ENCODE results near the gene BCL2L1.

BCL2L1 gene

GRCh38 chr20:31698243-31698802 lies 24.3 kb downstream of the BCL2L1 start:
- no peak for FAIRE-seq
- DNase-seq (ENCODE audit: insufficient read length, low spot score), result no peak
- TF ChIP-seq POU2F2 (IDR thresholded peaks at IDR 0.05; ENCODE audit: low read depth, low read length) (no peak), POLR2A (IDR thresholded peaks at IDR 0.05; ENCODE audit: low read depth, low read length) (no peak), SPI1 (IDR thresholded peaks at IDR 0.05; ENCODE audit: low read depth, low read length) (no peak), PAX5 (IDR thresholded peaks at IDR 0.05; ENCODE audit: insufficient read depth, low read length, severe bottlenecking) (no peak), TAF1 (IDR thresholded peaks at IDR 0.05; ENCODE audit: low read depth, low read length) (no peak), POLR2AphosphoS5 (IDR thresholded peaks at IDR 0.05; ENCODE audit: low read depth, low read length) (no peak)

- FAIRE-seq (no peak), DNase-seq (ENCODE audit: insufficient read length, low spot score) (no peak)
- TF ChIP-seq SPI1 (IDR thresholded peaks at IDR 0.05; ENCODE audit: low read depth, low read length), result no peak
Measured at GRCh38 chr20:31695849-31696804, 26.5 kb downstream of the BCL2L1 start.

- FAIRE-seq, result no peak
- no peak for DNase-seq (ENCODE audit: insufficient read length, low spot score)
- TF ChIP-seq POU2F2 (IDR thresholded peaks at IDR 0.05; ENCODE audit: low read depth, low read length) (no peak), PAX5 (IDR thresholded peaks at IDR 0.05; ENCODE audit: insufficient read depth, low read length, severe bottlenecking) (no peak), POLR2AphosphoS5 (IDR thresholded peaks at IDR 0.05; ENCODE audit: low read depth, low read length) (no peak), POLR2A (IDR thresholded peaks at IDR 0.05; ENCODE audit: low read depth, low read length) (no peak), SPI1 (IDR thresholded peaks at IDR 0.05; ENCODE audit: low read depth, low read length) (no peak), TAF1 (IDR thresholded peaks at IDR 0.05; ENCODE audit: low read depth, low read length) (no peak)
Measured at GRCh38 chr20:31694842-31695593, 27.6 kb downstream of the BCL2L1 start.

- DNase-seq (ENCODE audit: insufficient read length, low spot score) (no peak), FAIRE-seq (no peak)
- TF ChIP-seq POLR2AphosphoS5 (IDR thresholded peaks at IDR 0.05; ENCODE audit: low read depth, low read length) (no peak), SPI1 (IDR thresholded peaks at IDR 0.05; ENCODE audit: low read depth, low read length) (no peak), POLR2A (IDR thresholded peaks at IDR 0.05; ENCODE audit: low read depth, low read length) (no peak), TAF1 (IDR thresholded peaks at IDR 0.05; ENCODE audit: low read depth, low read length) (no peak), POU2F2 (IDR thresholded peaks at IDR 0.05; ENCODE audit: low read depth, low read length) (no peak), PAX5 (IDR thresholded peaks at IDR 0.05; ENCODE audit: insufficient read depth, low read length, severe bottlenecking) (no peak)
Measured at GRCh38 chr20:31693987-31694661, 28.5 kb downstream of the BCL2L1 start.

GRCh38 chr20:31693402-31693801 lies 29.3 kb downstream of the BCL2L1 start:
- no peak for DNase-seq (ENCODE audit: insufficient read length, low spot score)
- TF ChIP-seq PAX5 (IDR thresholded peaks at IDR 0.05; ENCODE audit: insufficient read depth, low read length, severe bottlenecking) (no peak), POLR2A (IDR thresholded peaks at IDR 0.05; ENCODE audit: low read depth, low read length) (no peak), TAF1 (IDR thresholded peaks at IDR 0.05; ENCODE audit: low read depth, low read length) (no peak), POU2F2 (IDR thresholded peaks at IDR 0.05; ENCODE audit: low read depth, low read length) (no peak), SPI1 (IDR thresholded peaks at IDR 0.05; ENCODE audit: low read depth, low read length) (no peak), POLR2AphosphoS5 (IDR thresholded peaks at IDR 0.05; ENCODE audit: low read depth, low read length) (no peak)
- no peak for FAIRE-seq

- TF ChIP-seq POU2F2 (IDR thresholded peaks at IDR 0.05; ENCODE audit: low read depth, low read length) (peak; percentile 56; the same call in 1 of the 2 replicates), POLR2AphosphoS5 (IDR thresholded peaks at IDR 0.05; ENCODE audit: low read depth, low read length) (no peak)
- DNase-seq (ENCODE audit: insufficient read length, low spot score), result no peak
- peak; percentile 73 for FAIRE-seq
Measured at GRCh38 chr20:31691646-31692275, 30.9 kb downstream of the BCL2L1 start.

GRCh38 chr20:31690124-31690666 lies 32.5 kb downstream of the BCL2L1 start:
- no peak for FAIRE-seq
- no peak for DNase-seq (ENCODE audit: insufficient read length, low spot score)
- TF ChIP-seq POLR2AphosphoS5 (IDR thresholded peaks at IDR 0.05; ENCODE audit: low read depth, low read length) (no peak), PAX5 (IDR thresholded peaks at IDR 0.05; ENCODE audit: insufficient read depth, low read length, severe bottlenecking) (no peak), TAF1 (IDR thresholded peaks at IDR 0.05; ENCODE audit: low read depth, low read length) (no peak), POU2F2 (IDR thresholded peaks at IDR 0.05; ENCODE audit: low read depth, low read length) (no peak), SPI1 (IDR thresholded peaks at IDR 0.05; ENCODE audit: low read depth, low read length) (no peak), POLR2A (IDR thresholded peaks at IDR 0.05; ENCODE audit: low read depth, low read length) (no peak)

GRCh38 chr20:31689141-31689540 lies 33.5 kb downstream of the BCL2L1 start:
- TF ChIP-seq PAX5 (IDR thresholded peaks at IDR 0.05; ENCODE audit: insufficient read depth, low read length, severe bottlenecking) (no peak), POU2F2 (IDR thresholded peaks at IDR 0.05; ENCODE audit: low read depth, low read length) (no peak), POLR2AphosphoS5 (IDR thresholded peaks at IDR 0.05; ENCODE audit: low read depth, low read length) (no peak), TAF1 (IDR thresholded peaks at IDR 0.05; ENCODE audit: low read depth, low read length) (no peak), SPI1 (IDR thresholded peaks at IDR 0.05; ENCODE audit: low read depth, low read length) (no peak), POLR2A (IDR thresholded peaks at IDR 0.05; ENCODE audit: low read depth, low read length) (no peak)
- no peak for DNase-seq (ENCODE audit: insufficient read length, low spot score)
- FAIRE-seq, result no peak

Measured in GM12891 (cell line).